NCI-H774 (cell line): ENCODE measurements around the gene NUAK1.

ENCODE experiments used
- DNase-seq: peaks from one replicate; lab custom pipeline; 2025; lab: John Stamatoyannopoulos, UW

The NUAK1 gene

GRCh38 chr12:106082216-106083175, 56.3 kb downstream of the NUAK1 start:
- DNase-seq: no peak

DNA sequence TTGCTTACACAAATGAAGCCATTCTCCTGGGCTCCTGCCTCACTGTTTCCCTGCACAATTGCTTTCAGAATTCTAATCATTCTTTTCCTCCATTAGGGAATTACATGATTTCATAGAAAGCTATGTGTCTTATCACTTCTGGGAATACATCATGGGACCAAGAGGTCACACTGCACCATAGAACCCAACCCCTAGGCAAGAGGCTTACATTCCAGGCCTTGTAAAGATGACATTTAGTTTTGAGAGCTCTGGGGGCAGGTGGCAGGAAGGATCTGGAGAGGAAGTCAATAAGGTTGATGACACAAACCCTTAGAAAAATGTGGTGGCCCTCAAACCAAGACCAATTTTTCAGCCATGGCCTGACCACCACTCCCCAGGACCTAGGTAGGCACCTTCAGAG, 57.1 kb downstream of the NUAK1 start:
- no peak for DNase-seq

DNA sequence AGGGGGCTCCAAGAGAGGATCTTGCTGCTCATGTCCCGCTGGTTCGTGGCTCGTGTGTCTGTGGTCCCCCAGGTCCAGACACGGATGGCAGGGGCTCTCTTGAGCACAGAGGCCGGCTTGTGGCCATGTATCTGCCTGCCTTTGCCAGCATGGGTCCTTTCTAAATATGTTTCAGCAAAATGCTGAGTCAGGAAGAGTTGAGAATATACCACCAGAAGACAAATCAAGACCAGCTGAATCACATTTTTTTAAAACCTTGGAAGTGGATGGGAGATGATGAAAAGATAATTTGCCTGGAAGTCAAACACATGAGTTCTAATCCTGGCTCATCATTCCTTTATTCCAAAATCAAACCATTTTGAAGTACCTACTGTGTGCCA, 58.0 kb downstream of the NUAK1 start:
- DNase-seq: no peak

GRCh38 chr12:106080041-106080790, 58.5 kb downstream of the NUAK1 start:
- no peak for DNase-seq

DNA sequence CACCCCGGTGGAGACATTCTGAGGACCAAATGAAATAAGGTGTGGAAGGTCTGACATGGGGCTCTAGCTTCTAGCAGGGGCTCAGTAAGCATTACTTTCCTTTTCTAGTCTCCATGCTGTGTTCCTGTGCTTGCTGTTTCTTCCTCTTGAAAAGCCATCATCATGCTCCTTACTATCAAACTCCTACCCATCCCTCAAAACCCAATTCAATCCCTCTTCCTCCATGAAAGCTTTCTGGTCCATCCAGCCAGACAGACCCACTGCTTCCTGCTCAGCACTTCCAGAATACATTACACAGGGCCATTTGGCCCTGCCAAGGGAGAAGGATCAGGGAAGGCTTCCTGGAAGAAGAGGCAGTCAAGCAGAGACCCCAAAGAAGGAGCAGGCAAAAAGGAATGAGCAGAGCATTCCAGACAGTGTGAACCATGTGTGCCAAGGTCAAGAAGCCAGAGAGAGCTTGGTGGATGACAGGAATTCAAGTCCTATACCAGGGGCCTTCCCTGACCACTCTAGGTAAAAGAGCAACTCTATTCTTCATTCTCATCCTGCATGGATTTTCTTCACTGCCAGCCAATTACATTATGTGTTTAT, 59.5 kb downstream of the NUAK1 start:
- no peak for DNase-seq

- DNase-seq: no peak
Observed at GRCh38 chr12:106078358-106079010, 60.3 kb downstream of the NUAK1 start.

DNA sequence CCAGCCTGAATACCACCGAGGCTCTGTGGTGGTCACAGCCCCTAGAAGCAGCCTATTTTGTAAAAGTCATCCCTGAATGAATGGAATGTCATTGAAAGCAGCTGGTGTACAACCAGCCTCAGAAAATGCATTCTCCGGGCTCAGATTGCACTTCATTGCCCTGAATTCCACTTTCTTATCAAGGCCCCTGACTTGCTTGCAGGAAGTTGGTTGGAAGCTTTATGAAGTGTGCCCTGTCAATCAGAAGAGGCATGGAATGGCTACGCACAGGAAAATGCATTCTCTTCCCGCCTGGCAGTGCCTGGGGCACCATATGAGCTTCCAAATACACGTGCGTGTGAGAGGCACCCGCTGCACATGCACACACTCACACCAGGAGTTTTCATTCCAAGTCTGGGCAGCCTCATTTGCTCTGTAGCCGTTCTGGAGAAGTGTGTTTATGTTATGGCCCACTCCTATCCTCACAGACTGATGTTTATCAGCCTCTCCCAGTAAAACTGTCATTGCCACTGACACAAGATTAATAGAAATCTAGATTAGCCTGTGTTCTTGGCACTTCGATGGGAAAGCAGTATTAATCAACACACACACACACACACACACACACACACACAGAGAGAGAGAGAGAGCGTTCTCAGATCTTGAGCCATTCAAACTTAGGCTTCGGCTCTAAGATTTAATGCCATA, 63.9 kb downstream of the NUAK1 start:
- no peak for DNase-seq

GRCh38 chr12:106074361-106074705, 64.4 kb downstream of the NUAK1 start:
- DNase-seq: no peak

- DNase-seq: no peak
Observed at GRCh38 chr12:106073179-106073578, 65.6 kb downstream of the NUAK1 start.

- DNase-seq: no peak
Observed at GRCh38 chr12:106072751-106073150, 66.0 kb downstream of the NUAK1 start.

DNA sequence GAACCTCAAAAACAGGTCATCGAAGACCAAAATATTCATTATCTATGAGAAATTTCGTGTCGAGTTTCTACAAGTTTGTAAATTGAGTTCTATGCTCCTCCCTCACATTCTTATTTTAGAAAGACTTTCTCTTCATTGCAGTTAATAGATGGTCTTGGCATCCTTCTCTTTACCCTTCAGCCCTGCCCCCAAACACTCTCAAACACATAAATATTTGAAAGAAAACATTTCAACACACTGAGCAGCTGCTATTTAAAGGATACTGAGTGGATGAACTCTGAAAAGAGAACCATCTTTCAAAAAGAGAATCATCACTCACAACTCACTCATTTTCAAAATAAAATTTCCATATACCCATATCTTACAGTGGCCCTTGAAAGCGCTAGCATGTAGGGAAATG, 67.1 kb downstream of the NUAK1 start:
- DNase-seq: no peak

GRCh38 chr12:106070611-106071010, 68.1 kb downstream of the NUAK1 start:
- DNase-seq: no peak

DNA sequence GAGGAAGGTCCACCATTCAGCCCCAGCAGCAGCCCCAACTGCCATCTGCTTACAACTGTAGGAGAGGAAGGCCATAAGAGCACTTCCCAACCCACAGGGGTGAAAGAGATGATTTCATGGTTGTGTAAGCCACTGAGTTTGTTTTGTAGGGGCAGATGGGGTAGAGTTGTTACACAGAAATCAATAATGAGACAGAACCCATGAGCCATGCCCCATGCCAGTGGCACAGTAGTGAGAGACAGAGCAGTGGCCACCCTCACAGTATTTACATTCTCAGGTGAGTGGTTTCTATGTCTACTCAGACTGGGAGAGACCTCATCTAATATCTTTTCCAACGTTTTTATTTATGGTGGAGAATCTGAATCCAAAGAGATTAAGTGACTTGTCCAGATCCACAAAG, 68.6 kb downstream of the NUAK1 start:
- no peak for DNase-seq

DNA sequence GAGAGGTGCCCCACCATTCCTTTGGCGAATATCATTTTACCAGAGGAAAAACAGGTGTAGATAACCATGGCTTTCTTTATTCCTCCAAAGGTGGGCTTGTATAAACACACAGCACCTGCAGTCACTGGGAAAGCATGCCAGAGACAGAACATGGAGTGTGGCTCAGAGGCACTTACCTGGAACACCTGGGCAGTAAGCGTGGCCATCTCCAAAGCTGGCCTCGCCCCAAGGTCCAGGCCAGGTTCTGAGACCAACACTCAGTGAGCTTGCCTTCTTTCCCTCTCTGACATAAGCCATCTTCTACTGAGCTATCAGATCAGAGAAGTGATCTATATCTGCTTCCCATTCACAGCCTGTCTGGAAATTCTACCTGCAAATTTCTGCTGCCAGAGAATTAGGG, 70.5 kb downstream of the NUAK1 start:
- no peak for DNase-seq

- no peak for DNase-seq
Observed at GRCh38 chr12:106067606-106068205, 71.0 kb downstream of the NUAK1 start.

- DNase-seq: no peak
Observed at GRCh38 chr12:106066726-106067325, 71.9 kb downstream of the NUAK1 start.

DNA sequence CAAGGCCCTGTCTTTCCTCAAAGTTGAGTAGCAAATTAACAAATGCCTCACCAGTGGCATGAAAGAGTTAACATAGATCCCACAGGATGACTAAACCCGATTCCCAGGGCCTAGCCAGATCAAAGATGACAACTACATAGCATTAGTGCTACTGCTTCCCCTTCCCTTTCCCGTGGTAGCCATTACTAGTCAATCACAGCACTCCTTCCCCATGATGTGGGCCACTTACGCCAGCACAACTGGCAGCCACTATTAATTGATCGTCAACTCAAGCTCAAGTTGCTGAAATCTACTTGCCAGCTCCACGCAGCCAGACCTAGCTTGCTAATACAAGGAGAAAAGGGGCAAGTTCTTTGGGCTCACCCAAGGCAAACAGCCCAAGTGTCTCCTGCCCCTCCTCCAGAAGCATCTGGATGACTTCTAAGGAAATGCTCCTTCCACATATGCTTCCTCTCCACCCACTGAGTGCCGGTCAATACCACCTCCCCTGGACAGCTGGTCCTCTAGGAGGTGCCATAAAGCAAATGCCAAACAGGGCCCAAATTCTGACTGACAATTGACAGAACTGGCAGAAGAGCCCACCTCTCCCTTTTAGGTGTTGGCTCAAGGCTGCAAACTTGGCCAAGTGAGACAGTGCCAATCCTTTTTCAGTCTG, 72.6 kb downstream of the NUAK1 start:
- DNase-seq: no peak

DNA sequence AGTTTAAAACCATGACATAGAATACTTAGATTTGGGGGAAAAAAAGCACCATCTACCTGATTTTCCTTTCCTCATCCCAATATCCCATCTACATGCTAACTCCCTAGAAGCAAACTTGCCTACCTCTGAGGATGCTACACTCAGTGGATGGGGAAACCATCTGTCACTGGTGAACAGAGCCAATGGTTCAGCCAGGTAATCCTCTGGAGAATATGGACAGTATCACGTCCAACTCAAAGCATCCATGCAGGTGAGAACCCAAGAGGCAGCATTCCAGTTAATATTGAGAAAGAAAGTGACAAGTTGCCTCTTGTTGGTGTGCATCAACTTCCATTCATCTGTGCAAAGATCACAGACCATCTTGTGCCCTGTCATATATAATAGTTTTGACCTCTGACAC, 73.2 kb downstream of the NUAK1 start:
- DNase-seq: no peak

GRCh38 chr12:106064721-106065021, 74.1 kb downstream of the NUAK1 start:
- no peak for DNase-seq

DNA sequence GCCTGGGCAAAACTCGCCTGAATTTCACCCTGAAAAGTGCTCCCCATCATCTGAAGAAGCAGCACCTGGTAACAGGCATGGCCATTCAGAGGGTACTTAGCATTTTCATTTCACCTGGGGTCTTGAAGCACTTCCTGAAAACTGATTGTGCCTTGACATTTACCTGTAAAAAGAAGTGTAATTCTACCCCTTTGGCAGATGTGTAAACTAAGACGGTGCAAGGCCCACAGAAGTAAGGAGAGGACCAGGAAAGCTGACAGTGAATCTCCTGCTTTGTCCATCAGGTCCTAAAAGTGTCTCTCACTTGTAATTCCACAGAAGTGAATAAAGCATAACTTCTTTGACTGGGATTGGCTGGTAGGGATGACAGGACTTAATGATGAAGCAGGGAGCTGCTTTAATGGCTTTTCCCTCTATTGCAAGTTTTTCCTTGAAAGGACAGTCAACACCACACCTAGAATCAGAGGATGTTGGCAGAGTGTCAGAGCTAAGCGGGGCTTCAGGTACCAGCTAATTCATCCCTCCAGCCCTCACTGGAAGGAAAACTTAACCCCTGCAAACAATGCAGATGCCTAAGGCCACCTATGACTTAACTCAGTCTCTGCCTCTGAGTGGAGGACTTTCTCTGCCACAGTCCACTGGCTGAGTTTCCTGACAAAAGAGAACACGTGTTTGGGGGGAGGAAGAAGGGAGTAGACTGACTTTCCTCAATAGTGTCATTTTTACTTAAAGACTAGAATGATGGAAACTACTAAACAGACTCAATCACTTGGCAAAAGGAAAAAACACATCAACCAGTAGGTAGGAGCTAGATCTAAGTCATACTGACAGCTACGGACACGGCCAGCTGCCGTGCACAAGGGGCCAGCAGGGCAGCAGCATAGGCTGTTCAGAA, 74.7 kb downstream of the NUAK1 start:
- no peak for DNase-seq
